ENCODE results near the gene DUSP23.

DUSP23 gene

GRCh38 chr1:159780583-159781582 is at the start of gene DUSP23:
Gene DUSP23, plus strand, starts transcription at chr1:159780962. Its CDS starts 139 bp downstream, at chr1:159781101.
- DNase-seq, result peak; percentile 98

- DNase-seq, result no peak
Observed at GRCh38 chr1:159737238-159737916, 43.4 kb upstream of the DUSP23 start.

- no peak for DNase-seq
Observed at GRCh38 chr1:159743651-159744410, 36.9 kb upstream of the DUSP23 start.

GRCh38 chr1:159746666-159747065 is 34.1 kb upstream of the DUSP23 start:
- no peak for DNase-seq

- DNase-seq, result no peak
Observed at GRCh38 chr1:159748370-159748769, 32.4 kb upstream of the DUSP23 start.

- no peak for DNase-seq
Observed at GRCh38 chr1:159749630-159750029, 31.1 kb upstream of the DUSP23 start.

GRCh38 chr1:159750621-159751020 is 30.1 kb upstream of the DUSP23 start:
- no peak for DNase-seq

- DNase-seq, result no peak
Observed at GRCh38 chr1:159751031-159751430, 29.7 kb upstream of the DUSP23 start.

- DNase-seq, result no peak
Observed at GRCh38 chr1:159752135-159752580, 28.6 kb upstream of the DUSP23 start.

GRCh38 chr1:159753386-159753785 is 27.4 kb upstream of the DUSP23 start:
- DNase-seq, result no peak

- no peak for DNase-seq
Observed at GRCh38 chr1:159755451-159756007, 25.2 kb upstream of the DUSP23 start.

GRCh38 chr1:159756397-159756796 is 24.4 kb upstream of the DUSP23 start:
- no peak for DNase-seq

GRCh38 chr1:159763686-159764085 is 17.1 kb upstream of the DUSP23 start:
- no peak for DNase-seq

GRCh38 chr1:159765806-159766205 is 15.0 kb upstream of the DUSP23 start:
- DNase-seq, result no peak

GRCh38 chr1:159771127-159771895 is 9.5 kb upstream of the DUSP23 start:
- no peak for DNase-seq

GRCh38 chr1:159774465-159774864 is 6.3 kb upstream of the DUSP23 start:
- DNase-seq, result no peak

- no peak for DNase-seq
Observed at GRCh38 chr1:159775716-159776115, 5.0 kb upstream of the DUSP23 start.

GRCh38 chr1:159778266-159778665 is 2.5 kb upstream of the DUSP23 start:
- DNase-seq, result no peak

GRCh38 chr1:159779403-159779851 is 1.3 kb upstream of the DUSP23 start:
- no peak for DNase-seq

- DNase-seq, result no peak
Observed at GRCh38 chr1:159781992-159782391, 1.2 kb downstream of the DUSP23 start.

GRCh38 chr1:159783724-159784123 is 3.0 kb downstream of the DUSP23 start:
- no peak for DNase-seq

GRCh38 chr1:159786465-159786864 is 5.7 kb downstream of the DUSP23 start:
- DNase-seq, result no peak
